ENCODE data around the gene ETS2. TPM values are rescaled to one million over a fixed set of nuclear protein-coding genes. Genes with fewer than 3 reads are reported as not detected.
A peak's percentile ranks its signal among the peaks of the same experiment; 100 is the strongest.

Gene ETS2
- total RNA-seq, 1 experiment from 2014 or later, result 35.3 TPM

DNA sequence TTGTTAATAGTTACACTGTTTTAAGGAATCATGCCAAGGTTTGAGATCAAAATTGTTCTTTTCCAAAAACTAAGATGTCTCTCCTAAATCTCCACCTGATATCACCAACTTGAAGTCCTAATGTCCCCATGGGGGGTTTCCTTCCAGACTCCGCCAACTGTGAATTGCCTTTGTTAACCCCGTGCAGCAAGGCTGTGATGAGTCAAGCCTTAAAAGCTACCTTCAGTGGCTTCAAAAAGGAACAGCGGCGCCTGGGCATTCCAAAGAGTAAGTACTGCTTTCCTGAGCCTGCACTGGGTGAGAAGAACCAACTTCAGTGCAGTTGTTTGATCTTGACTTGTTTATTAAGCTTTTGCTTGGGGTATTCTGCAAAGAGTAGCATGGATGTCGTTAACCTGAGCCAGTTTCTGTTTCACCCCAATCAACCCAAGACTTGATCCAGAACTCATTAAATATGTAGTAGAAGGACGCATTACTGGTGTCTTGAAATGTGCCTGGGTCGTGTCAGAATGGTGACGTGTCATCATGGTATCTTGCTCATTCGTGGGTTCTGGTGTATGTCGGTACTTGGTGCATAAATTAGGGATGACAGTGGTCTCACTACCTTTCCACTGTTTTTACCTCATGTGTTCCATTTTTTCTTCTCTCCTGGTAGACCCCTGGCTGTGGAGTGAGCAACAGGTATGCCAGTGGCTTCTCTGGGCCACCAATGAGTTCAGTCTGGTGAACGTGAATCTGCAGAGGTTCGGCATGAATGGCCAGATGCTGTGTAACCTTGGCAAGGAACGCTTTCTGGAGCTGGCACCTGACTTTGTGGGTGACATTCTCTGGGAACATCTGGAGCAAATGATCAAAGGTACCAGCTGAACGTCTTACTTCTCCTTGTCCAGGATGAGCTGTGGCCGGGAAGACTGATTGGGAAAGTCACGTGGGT lies 8.7 kb downstream of the ETS2 start:
- TF ChIP-seq, protein P1, sequence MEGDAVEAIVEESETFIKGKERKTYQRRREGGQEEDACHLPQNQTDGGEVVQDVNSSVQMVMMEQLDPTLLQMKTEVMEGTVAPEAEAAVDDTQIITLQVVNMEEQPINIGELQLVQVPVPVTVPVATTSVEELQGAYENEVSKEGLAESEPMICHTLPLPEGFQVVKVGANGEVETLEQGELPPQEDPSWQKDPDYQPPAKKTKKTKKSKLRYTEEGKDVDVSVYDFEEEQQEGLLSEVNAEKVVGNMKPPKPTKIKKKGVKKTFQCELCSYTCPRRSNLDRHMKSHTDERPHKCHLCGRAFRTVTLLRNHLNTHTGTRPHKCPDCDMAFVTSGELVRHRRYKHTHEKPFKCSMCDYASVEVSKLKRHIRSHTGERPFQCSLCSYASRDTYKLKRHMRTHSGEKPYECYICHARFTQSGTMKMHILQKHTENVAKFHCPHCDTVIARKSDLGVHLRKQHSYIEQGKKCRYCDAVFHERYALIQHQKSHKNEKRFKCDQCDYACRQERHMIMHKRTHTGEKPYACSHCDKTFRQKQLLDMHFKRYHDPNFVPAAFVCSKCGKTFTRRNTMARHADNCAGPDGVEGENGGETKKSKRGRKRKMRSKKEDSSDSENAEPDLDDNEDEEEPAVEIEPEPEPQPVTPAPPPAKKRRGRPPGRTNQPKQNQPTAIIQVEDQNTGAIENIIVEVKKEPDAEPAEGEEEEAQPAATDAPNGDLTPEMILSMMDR (conservative IDR thresholded peaks at IDR 0.05), result no peak
- no peak overlapping the region for H2BK15ac ChIP-seq (ENCODE audit: low read depth, low read length)
- Mint-ChIP-seq H3K27ac (peak overlapping the region in 1 of 3 experiments; percentile 52; a peak in 4 of 7 replicates), H3K4me1 (peaks cover 46 to 53% of the 10 kb centered on the region in 2 experiments), H3K27me3 (ENCODE audit: low read depth) (no peaks in the 10 kb centered on the region), H3K36me3 (ENCODE audit: insufficient read depth in 1 of 3, low read depth in 3 of 3) (peaks cover 68 to 81% (median 77%) of the 10 kb centered on the region in 3 experiments), H3K9me3 (no peaks in the 10 kb centered on the region), H3K4me3 (peak overlapping the region; percentile 18 to 31; a peak in 2 of 5 replicates)
- peaks cover 13% of the 10 kb centered on the region for H3K4me1 ChIP-seq (ENCODE audit: insufficient read depth, low read length)
- no peak overlapping the region for H4K5ac ChIP-seq (ENCODE audit: insufficient read length, low read depth, low read length)
- no peak overlapping the region for H3K4ac ChIP-seq (ENCODE audit: low read depth, low read length)
- H3K27ac ChIP-seq (ENCODE audit: insufficient read length, low read depth, low read length), result no peak overlapping the region
- no peaks in the 10 kb centered on the region for H3K9me3 ChIP-seq (ENCODE audit: control insufficient read depth, low read depth, low read length)
- H3K23ac ChIP-seq (ENCODE audit: insufficient read length, low read depth, low read length), result no peak overlapping the region
- H3K56ac ChIP-seq (ENCODE audit: insufficient read length, low read depth, low read length), result no peak overlapping the region
- H2BK20ac ChIP-seq (ENCODE audit: low read depth, low read length, poor library complexity, severe bottlenecking), result no peak overlapping the region
- no peak overlapping the region for H2BK5ac ChIP-seq (ENCODE audit: insufficient read length, low read length)
- no peaks in the 10 kb centered on the region for H3K23me2 ChIP-seq (ENCODE audit: insufficient read length, low read depth, low read length, poor library complexity, severe bottlenecking)
- no peak overlapping the region for H4K8ac ChIP-seq (replicated peaks; ENCODE audit: insufficient read length, low read depth, low read length)
- H2AFZ ChIP-seq (ENCODE audit: low read length), result no peak overlapping the region
- no peak overlapping the region for H3K9ac ChIP-seq (ENCODE audit: extremely low read depth, insufficient read length, low read length)
- no peaks in the 10 kb centered on the region for H3K79me1 ChIP-seq (ENCODE audit: insufficient read depth, low read depth, low read length, poor library complexity, severe bottlenecking)
- H3K18ac ChIP-seq (ENCODE audit: insufficient read length, low read depth, low read length), result no peak overlapping the region
- no CpG with 5 or more reads among the region's 16 CpGs for WGBS (ENCODE audit: extremely low coverage, insufficient read length, low lambda C conversion rate)
- peaks cover 2% of the 10 kb centered on the region; the same call in 1 of the 2 replicates for H3K79me2 ChIP-seq (ENCODE audit: insufficient read depth, low read length)
- no peak overlapping the region for H3T11ph ChIP-seq (ENCODE audit: low read length)
- H3K14ac ChIP-seq (ENCODE audit: insufficient read depth, low read length), result no peak overlapping the region
- no peak overlapping the region for H2AK5ac ChIP-seq (ENCODE audit: insufficient read length, low read length)
- no peak overlapping the region for H2BK120ac ChIP-seq (ENCODE audit: low read depth, low read length, poor library complexity, severe bottlenecking)
- H4K91ac ChIP-seq (ENCODE audit: insufficient read length, low read depth, low read length), result no peak overlapping the region
- DNase-seq, result peak; percentile 79
- H4K20me1 ChIP-seq (ENCODE audit: control insufficient read depth, insufficient read depth, insufficient read length), result no peaks in the 10 kb centered on the region
- no peak overlapping the region for H2BK12ac ChIP-seq (ENCODE audit: insufficient read length, low read depth, low read length)
- no peaks in the 10 kb centered on the region for H3K27me3 ChIP-seq (ENCODE audit: insufficient read depth, low read length)
- H3K4me2 ChIP-seq (ENCODE audit: insufficient read depth, insufficient read length, low read length), result no peak overlapping the region

All from H9 (cell line).